Measurements from ENCODE around the gene UBE2V1.

Gene UBE2V1

DNA sequence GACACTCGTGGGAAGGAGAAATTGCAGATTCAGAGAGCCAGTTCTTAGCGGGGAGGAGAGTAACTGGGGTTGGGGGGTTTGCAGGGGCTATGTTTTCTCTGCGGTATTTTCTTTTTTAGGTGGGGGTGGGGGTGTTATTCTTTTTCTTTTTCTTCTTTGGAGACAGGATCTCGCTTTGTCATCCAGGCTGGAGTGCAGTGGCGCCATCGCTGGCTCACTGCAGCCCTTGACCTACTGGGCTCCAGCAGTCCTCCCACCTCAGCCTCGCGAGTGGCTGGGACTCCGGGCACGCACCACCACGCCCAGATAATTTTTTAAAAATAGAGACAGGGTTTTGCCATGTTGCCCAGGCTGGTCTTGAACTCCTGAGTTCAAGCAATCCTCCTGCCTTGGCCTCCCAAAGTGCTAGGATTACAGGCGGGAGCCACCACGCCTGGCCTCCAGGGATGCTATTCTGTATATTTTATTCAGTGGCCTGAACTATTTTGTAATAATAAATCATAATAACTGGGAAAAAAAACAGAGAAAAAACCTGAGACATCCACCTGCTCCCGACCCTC lies 57.3 kb downstream of the UBE2V1 start:
- no peak for TF ChIP-seq CTCF (IDR thresholded peaks at IDR 0.05)

GRCh38 chr20:50054626-50055511 lies 58.1 kb downstream of the UBE2V1 start:
- TF ChIP-seq CTCF (IDR thresholded peaks at IDR 0.05): no peak

DNA sequence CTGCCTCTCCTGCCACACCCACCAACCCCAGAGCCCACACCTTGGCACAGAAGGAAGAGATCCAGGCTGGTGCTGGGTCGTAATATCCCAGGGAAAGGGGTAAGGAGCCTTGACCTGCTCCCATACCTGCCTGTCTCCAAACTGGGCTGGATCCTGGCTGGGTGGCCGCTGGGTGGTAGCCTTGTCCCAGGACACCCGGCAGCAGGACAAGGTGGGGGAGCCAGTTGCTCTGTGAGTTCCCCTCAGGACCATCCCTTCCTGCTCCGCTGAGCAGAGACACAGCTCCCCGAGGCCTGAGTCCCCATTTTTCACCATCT lies 58.8 kb downstream of the UBE2V1 start:
- TF ChIP-seq CTCF (IDR thresholded peaks at IDR 0.05): no peak

DNA sequence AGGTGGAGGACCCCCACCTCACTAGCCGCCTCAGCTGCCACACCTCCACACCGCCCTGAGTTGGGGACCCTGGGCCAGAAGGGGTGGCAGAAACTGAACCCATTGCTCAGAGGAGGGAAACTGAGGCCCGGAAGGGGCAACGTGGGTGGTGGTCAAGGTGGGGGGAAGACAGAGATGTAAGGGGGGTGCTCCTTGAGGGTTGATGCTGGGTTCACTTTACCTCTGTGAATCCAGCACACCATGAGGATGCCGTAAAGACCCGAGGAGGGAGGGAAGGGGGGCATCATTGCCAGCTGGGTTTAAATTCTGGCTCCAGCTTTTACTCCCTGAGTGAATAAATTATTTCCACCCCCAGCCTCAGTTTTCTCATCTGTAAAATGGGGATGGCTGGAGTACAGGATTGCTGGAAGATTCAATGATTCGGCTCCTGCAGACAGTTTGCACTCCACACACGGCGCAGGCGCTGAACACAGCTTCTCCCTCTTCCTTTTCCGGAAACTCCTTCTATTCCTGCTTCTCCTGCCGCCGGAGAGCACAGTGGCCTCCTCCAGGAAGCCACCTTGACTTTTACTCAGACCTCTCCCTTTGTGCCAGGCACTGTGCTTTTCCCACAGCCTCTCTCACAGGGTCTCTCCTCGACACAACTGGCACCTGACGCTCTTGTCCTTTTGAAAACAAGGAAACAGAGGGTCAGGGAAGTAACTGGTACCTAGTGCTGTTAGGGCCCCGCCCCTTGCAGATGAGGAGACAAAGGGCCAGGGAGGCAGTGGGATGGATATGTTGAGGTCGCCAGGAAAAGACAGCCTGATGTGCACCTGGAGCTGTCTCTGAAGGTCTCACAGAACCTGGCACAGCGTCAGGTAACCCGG lies 59.4 kb downstream of the UBE2V1 start:
- TF ChIP-seq CTCF (IDR thresholded peaks at IDR 0.05): no peak

GRCh38 chr20:50052550-50053361 lies 60.2 kb downstream of the UBE2V1 start:
- no peak for TF ChIP-seq CTCF (IDR thresholded peaks at IDR 0.05)

DNA sequence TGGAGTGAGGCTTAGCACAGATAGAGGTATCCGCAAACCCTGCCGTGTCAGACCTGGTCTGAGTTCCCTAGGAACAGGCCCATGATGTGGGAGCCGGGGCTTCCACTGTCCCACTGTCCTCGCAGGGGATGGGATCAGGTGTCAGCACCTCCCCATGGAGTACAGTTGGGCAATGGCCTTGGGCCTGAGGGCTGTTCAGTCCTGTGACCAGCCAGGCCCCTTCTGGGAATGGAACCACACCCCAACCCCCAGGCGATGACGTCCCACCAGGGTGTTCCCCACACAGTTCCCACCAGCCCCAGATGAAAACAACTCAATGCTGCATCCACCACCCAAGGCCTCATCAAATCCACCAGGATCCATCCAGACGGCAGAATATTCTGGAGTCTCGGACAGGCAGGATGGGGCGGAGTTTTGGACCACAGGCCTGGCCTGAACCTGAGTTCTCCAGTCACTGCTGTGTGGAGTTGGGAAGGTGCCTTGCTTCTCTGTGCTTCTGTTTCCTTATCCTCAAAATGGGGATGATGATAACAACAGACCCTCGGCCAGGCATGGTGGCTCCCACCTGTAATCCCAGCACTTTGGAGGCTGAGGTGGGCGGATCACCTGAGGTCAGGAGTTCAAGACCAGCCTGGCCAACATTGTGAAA lies 62.2 kb downstream of the UBE2V1 start:
- TF ChIP-seq CTCF (IDR thresholded peaks at IDR 0.05): no peak
